CD14-positive monocyte (primary cell): Measurements from ENCODE around the gene B4GALT1. TPM values are rescaled to one million over a fixed set of nuclear protein-coding genes. Genes with fewer than 3 reads are reported as not detected.

Experiments used
- DNase-seq, 3 donors: peaks; one replicate each; pipeline ENCODE4 v3.0.0-alpha.2; 2011 to 2022
- H2AFZ ChIP-seq: 2 replicates; pipeline ENCODE4 v1.6.0; 2012; ENCODE audit warnings: mild to moderate bottlenecking, low read depth, low read length, inconsistent platforms; ENCODE audit not compliant: insufficient read depth, poor library complexity, severe bottlenecking
- H3K27ac ChIP-seq, 2 donors: 1 replicate in 1 of 2; 2 replicates in 1 of 2; pipeline ENCODE4 v1.5.1; 2012 to 2013; ENCODE audit warnings: low read length in 2 of 2, control low read depth in 1 of 2, inconsistent platforms in 1 of 2, low read depth in 1 of 2, mild to moderate bottlenecking in 1 of 2
- H3K27me3 ChIP-seq, 2 donors: one replicate each; pipeline versions ENCODE4 v1.6.0 to v1.6.1; 2011 to 2013; ENCODE audit warnings: low read length in 2 of 2; ENCODE audit not compliant: control insufficient read depth in 2 of 2, insufficient read depth in 2 of 2
- H3K36me3 ChIP-seq, 2 donors: replicated peaks in 1 of 2; 1 replicate in 1 of 2; 2 replicates in 1 of 2; pipeline versions ENCODE4 v1.5.1 to v1.6.1; 2012 to 2013; ENCODE audit warnings: low read length in 2 of 2, control low read depth in 1 of 2, inconsistent platforms in 1 of 2, mild to moderate bottlenecking in 1 of 2; ENCODE audit not compliant: insufficient read depth in 2 of 2, control insufficient read depth in 1 of 2
- H3K4me1 ChIP-seq, 2 donors: 1 replicate in 1 of 2; 2 replicates in 1 of 2; pipeline versions ENCODE4 v1.5.1 to v1.6.1; 2012 to 2013; ENCODE audit warnings: low read length in 2 of 2, control low read depth in 1 of 2, inconsistent platforms in 1 of 2, mild to moderate bottlenecking in 1 of 2, moderate library complexity in 1 of 2; ENCODE audit not compliant: insufficient read depth in 2 of 2, control insufficient read depth in 1 of 2
- H3K4me2 ChIP-seq: replicated peaks from 2 replicates; pipeline ENCODE3; 2012; ENCODE audit warnings: low read length, moderate library complexity, mild to moderate bottlenecking; ENCODE audit not compliant: poor library complexity, severe bottlenecking; ENCODE audit errors: extremely low read depth
- H3K4me3 ChIP-seq, 3 experiments: fragments of 200-600 bp in 1 of 3; sonication (generic) in 1 of 3; replicated peaks in 1 of 3; 1 replicate in 2 of 3; 2 replicates in 1 of 3; pipeline ENCODE4 v1.5.1; 2011 to 2013; ENCODE audit warnings: low read length in 3 of 3, mild to moderate bottlenecking in 3 of 3, control low read depth in 2 of 3, low read depth in 2 of 3, inconsistent platforms in 1 of 3, moderate library complexity in 1 of 3
- H3K79me2 ChIP-seq: 2 replicates; pipeline ENCODE4 v1.6.0; 2012; ENCODE audit warnings: mild to moderate bottlenecking, control low read depth, inconsistent platforms, low read length, moderate library complexity; ENCODE audit not compliant: insufficient read depth
- H3K9ac ChIP-seq: 2 replicates; pipeline ENCODE4 v1.6.0; 2017; ENCODE audit warnings: low read length, mild to moderate bottlenecking; ENCODE audit not compliant: insufficient read depth, poor library complexity, severe bottlenecking
- H3K9me3 ChIP-seq, 2 donors: replicated peaks in 1 of 2; 1 replicate in 1 of 2; 2 replicates in 1 of 2; pipeline versions ENCODE4 v1.5.1 to v1.6.1; 2012 to 2013; ENCODE audit warnings: low read length in 2 of 2, control low read depth in 1 of 2; ENCODE audit not compliant: control insufficient read depth in 1 of 2, insufficient read depth in 1 of 2
- H4K20me1 ChIP-seq: 2 replicates; pipeline ENCODE4 v1.6.0; 2012; ENCODE audit warnings: mild to moderate bottlenecking, low read length, control low read depth, moderate library complexity; ENCODE audit not compliant: insufficient read depth
- H3K27ac Mint-ChIP-seq, 7 donors: one replicate each; pipeline ENCODE4 v1.8.0; 2020; ENCODE audit warnings: mild to moderate bottlenecking in 7 of 7, mixed read lengths in 7 of 7, moderate library complexity in 6 of 7, inconsistent platforms in 2 of 7
- H3K27me3 Mint-ChIP-seq, 3 donors: one replicate each; pipeline ENCODE4 v1.8.0; 2021 to 2022; ENCODE audit warnings: low read depth in 3 of 3, mild to moderate bottlenecking in 3 of 3, mixed read lengths in 3 of 3, moderate library complexity in 3 of 3, inconsistent platforms in 1 of 3
- H3K36me3 Mint-ChIP-seq, 2 donors: one replicate each; pipeline ENCODE4 v1.8.0; 2020; ENCODE audit warnings: mixed read lengths in 2 of 2, inconsistent platforms in 1 of 2, mild to moderate bottlenecking in 1 of 2
- H3K4me1 Mint-ChIP-seq: one replicate; pipeline ENCODE4 v1.8.0; 2020; ENCODE audit warnings: mild to moderate bottlenecking, mixed read lengths
- H3K4me3 Mint-ChIP-seq, 2 donors: one replicate each; pipeline ENCODE4 v1.8.0; 2020; ENCODE audit warnings: mild to moderate bottlenecking in 2 of 2, mixed read lengths in 2 of 2, moderate library complexity in 1 of 2
- H3K9me3 Mint-ChIP-seq, 7 donors: one replicate each; pipeline ENCODE4 v1.8.0; 2020 to 2022; ENCODE audit warnings: mixed read lengths in 7 of 7, mild to moderate bottlenecking in 6 of 7, moderate library complexity in 6 of 7, inconsistent platforms in 2 of 7
- WGBS: methylation state at CpG from one replicate; pipeline ENCODE4 v1.1.5; 2013; ENCODE audit warnings: missing lambda C conversion rate; ENCODE audit not compliant: insufficient coverage; 5-methylcytosine and 5-hydroxymethylcytosine counted together
- intact Hi-C, 2 donors: fragments of 100-400 bp; cut with micrococcal nuclease; formaldehyde crosslinking; loops; one replicate each; pipeline versions ENCODE4 v1.15.0 to v1.15.1; 2023
- polyA plus RNA-seq, 3 donors: library from polyadenylated mRNA; depleted of rRNA in 1 of 3; unstranded in 2 of 3; stranded (reverse) in 1 of 3; fragments of 300-500 nt in 2 of 3; fragments of >200 nt in 1 of 3; fragmentation: Illumina TruSeq in 2 of 3; gene quantifications; 1 replicate in 2 of 3; 2 replicates in 1 of 3; pipeline ENCODE4 v1.2.3, GENCODE V29; 2012 to 2021
- TF ChIP-seq, protein P1 (sequence below): fragments of 200-600 bp; IDR thresholded peaks from one replicate; pipeline ENCODE4 v1.8.0; 2022; ENCODE audit warnings: antibody characterized with exemption, mild to moderate bottlenecking

B4GALT1 gene
- polyA plus RNA-seq, 3 donors: 27.6 to 53.7 (median 38.6) TPM

DNA sequence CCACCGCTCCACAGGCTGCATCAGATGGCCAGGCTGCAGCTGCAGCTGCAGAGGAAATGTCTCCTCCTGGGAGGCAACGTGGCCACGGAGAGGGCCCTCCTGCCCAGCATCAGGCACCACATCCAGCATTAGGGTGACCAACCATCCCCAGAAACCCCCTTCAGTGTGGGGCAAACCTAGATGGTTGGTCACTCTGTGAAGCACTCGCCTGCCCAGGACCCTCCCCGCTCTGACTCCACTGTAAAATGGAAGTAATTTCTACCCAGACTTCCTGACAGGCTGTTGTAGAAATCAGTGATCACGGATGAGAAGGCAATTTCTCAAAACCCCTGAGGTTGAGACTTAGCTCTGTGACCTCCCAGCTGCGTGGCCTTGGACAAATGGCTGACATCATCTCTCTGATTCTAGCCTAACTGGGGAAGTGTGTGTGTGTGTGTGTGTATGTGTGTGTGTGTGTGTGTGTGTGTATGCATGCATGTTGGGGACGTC, 31.6 kb downstream of the B4GALT1 start:
- H3K9me3 ChIP-seq: no peaks in the 10 kb centered on the region
- intact Hi-C loops: loop anchor here in 1 of 2 donors (5.0 kb wide), 1 partner anchor 37 kb away; no protein-coding TSS in a partner anchor
- peak overlapping the region; percentile 74 to 84 for H3K27ac ChIP-seq
- H3K27me3 ChIP-seq: no peaks in the 10 kb centered on the region
- peak overlapping the region; percentile 51 for H3K4me2 ChIP-seq
- peaks cover 0 to 2% (median 0%) of the 10 kb centered on the region in 7 donors for H3K9me3 Mint-ChIP-seq
- H4K20me1 ChIP-seq: peaks cover 92% of the 10 kb centered on the region
- peak overlapping the region in 1 of 3 experiments; percentile 45 for H3K4me3 ChIP-seq
- peaks cover 0 to 2% (median 0%) of the 10 kb centered on the region in 3 donors for H3K27me3 Mint-ChIP-seq
- H3K36me3 ChIP-seq: peaks cover 35 to 61% of the 10 kb centered on the region in 2 donors
- H2AFZ ChIP-seq: no peak overlapping the region
- peaks cover 45 to 64% of the 10 kb centered on the region in 2 donors for H3K4me1 ChIP-seq
- H3K4me3 Mint-ChIP-seq: peak overlapping the region; percentile 53 to 56
- peaks cover 86% of the 10 kb centered on the region for H3K79me2 ChIP-seq
- TF ChIP-seq, protein P1, sequence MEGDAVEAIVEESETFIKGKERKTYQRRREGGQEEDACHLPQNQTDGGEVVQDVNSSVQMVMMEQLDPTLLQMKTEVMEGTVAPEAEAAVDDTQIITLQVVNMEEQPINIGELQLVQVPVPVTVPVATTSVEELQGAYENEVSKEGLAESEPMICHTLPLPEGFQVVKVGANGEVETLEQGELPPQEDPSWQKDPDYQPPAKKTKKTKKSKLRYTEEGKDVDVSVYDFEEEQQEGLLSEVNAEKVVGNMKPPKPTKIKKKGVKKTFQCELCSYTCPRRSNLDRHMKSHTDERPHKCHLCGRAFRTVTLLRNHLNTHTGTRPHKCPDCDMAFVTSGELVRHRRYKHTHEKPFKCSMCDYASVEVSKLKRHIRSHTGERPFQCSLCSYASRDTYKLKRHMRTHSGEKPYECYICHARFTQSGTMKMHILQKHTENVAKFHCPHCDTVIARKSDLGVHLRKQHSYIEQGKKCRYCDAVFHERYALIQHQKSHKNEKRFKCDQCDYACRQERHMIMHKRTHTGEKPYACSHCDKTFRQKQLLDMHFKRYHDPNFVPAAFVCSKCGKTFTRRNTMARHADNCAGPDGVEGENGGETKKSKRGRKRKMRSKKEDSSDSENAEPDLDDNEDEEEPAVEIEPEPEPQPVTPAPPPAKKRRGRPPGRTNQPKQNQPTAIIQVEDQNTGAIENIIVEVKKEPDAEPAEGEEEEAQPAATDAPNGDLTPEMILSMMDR: no peak
- WGBS: 5% methylated on average over 4 of the region's 8 CpGs
- DNase-seq: peak; percentile 56 to 83 (median 83)
- peaks cover 75% of the 10 kb centered on the region for H3K4me1 Mint-ChIP-seq
- H3K27ac Mint-ChIP-seq: peak overlapping the region; percentile 87 to 97 (median 94)
- H3K36me3 Mint-ChIP-seq: peaks cover 62 to 64% of the 10 kb centered on the region in 2 donors
- peak overlapping the region; percentile 35 for H3K9ac ChIP-seq

DNA sequence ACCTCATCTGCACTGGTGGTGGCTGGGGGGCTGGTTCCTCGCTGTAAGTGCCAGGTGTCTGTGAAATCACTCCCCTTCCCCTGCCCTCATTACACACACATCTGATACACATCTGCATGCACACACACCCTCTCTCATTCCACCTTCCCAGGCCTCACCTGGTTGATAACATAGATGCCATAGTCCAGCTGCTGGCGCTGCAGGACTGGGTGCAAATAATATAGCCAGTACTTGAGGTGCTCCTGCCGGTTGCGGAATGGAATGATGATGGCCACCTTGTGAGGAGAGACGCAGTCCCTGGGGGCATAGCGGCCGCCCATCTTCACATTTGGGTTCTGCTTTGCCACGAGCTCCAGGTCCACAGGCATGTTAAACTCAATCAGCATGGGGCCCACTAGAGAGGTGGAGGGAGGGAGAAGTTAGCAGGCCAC, 32.1 kb downstream of the B4GALT1 start:
- 84% methylated on average over 5 of the region's 8 CpGs for WGBS
- peaks cover 0 to 2% (median 0%) of the 10 kb centered on the region in 7 donors for H3K9me3 Mint-ChIP-seq
- no peaks in the 10 kb centered on the region for H3K9me3 ChIP-seq

More for the DNA sequence above, 32.1 kb downstream of the B4GALT1 start:
- TF ChIP-seq, protein P1: no peak
- Histone ChIP-seq H3K27me3 (no peaks in the 10 kb centered on the region), H3K79me2 (peaks cover 84% of the 10 kb centered on the region), H3K27ac (peak overlapping the region; percentile 74 to 84), H2AFZ (no peak overlapping the region), H3K4me2 (peak overlapping the region; percentile 51), H3K36me3 (peaks cover 35 to 60% of the 10 kb centered on the region in 2 donors), H3K4me3 (peak overlapping the region in 1 of 3 experiments; percentile 45), H4K20me1 (peaks cover 92% of the 10 kb centered on the region), H3K4me1 (peaks cover 49 to 66% of the 10 kb centered on the region in 2 donors), H3K9ac (peak overlapping the region; percentile 35)
- intact Hi-C loops: loop anchor here in 1 of 2 donors (5.0 kb wide), 1 partner anchor 37 kb away; no protein-coding TSS in a partner anchor
- H3K4me1 Mint-ChIP-seq: peaks cover 77% of the 10 kb centered on the region
- H3K27ac Mint-ChIP-seq: peak overlapping the region; percentile 87 to 97 (median 94)
- no peak for DNase-seq
- peaks cover 0 to 1% (median 0%) of the 10 kb centered on the region in 3 donors for H3K27me3 Mint-ChIP-seq
- peaks cover 66% of the 10 kb centered on the region in 2 donors for H3K36me3 Mint-ChIP-seq
- peak overlapping the region in 1 of 2 donors; percentile 41 for H3K4me3 Mint-ChIP-seq
